SK-N-SH (cell line): ENCODE results near the gene TSC1. TPM values are rescaled to one million over a fixed set of nuclear protein-coding genes. Genes with fewer than 3 reads are reported as not detected.

Experiments used
- CTCF ChIA-PET: fragments of 300-600, 350-600 bp; formaldehyde crosslinking; extraction: SDS; loops from one replicate; lab custom pipeline; 2021; lab: Yijun Ruan, JAX
- POLR2A ChIA-PET: fragments of 350-600 bp; sonication (Branson Sonifier 250); formaldehyde crosslinking; extraction: SDS; loops from one replicate; lab custom pipeline; 2020; ENCODE audit warnings: antibody characterized with exemption, inconsistent platforms; lab: Yijun Ruan, JAX
- DNase-seq: peaks from one replicate; pipeline ENCODE4 v3.0.0; 2012
- H2AFZ ChIP-seq: fragments of 200-600 bp; sonication (generic); 2 replicates; pipeline ENCODE4 v1.8.1; 2016; ENCODE audit warnings: antibody characterized with exemption, mild to moderate bottlenecking, low read depth
- H3F3A ChIP-seq: fragments of 200-600 bp; sonication (generic); replicated peaks from 2 replicates; pipeline ENCODE3; 2016; ENCODE audit warnings: antibody characterized with exemption, mild to moderate bottlenecking; ENCODE audit not compliant: insufficient read depth
- H3K27ac ChIP-seq, 2 experiments: fragments of 200-500 bp in 1 of 2; fragments of 200-600 bp in 1 of 2; sonication (Bioruptor generic) in 1 of 2; sonication (generic), shearing (Covaris generic) in 1 of 2; 2 replicates each; pipeline versions ENCODE4 v1.5.1 to v1.6.1; 2014 to 2016; ENCODE audit warnings: low read depth in 2 of 2, inconsistent platforms in 1 of 2, low read length in 1 of 2, mild to moderate bottlenecking in 1 of 2, mixed read lengths in 1 of 2
- H3K27me3 ChIP-seq: fragments of 200-600 bp; sonication (generic), shearing (Covaris generic); 2 replicates; pipeline ENCODE4 v1.6.1; 2016; ENCODE audit warnings: mixed run types; ENCODE audit not compliant: insufficient read depth
- H3K36me3 ChIP-seq, 2 experiments: fragments of 200-500 bp in 1 of 2; fragments of 200-600 bp in 1 of 2; sonication (Bioruptor generic) in 1 of 2; sonication (generic) in 1 of 2; replicated peaks in 1 of 2; 2 replicates each; pipeline versions ENCODE3 to v1.5.1; 2014 to 2016; ENCODE audit warnings: low read length in 1 of 2, mild to moderate bottlenecking in 1 of 2; ENCODE audit not compliant: insufficient read depth in 2 of 2, control insufficient read depth in 1 of 2
- H3K4me1 ChIP-seq, 2 experiments: fragments of 200-500 bp in 1 of 2; fragments of 200-600 bp in 1 of 2; sonication (Bioruptor generic) in 1 of 2; sonication (generic), shearing (Covaris generic) in 1 of 2; 2 replicates each; pipeline versions ENCODE4 v1.5.1 to v1.6.1; 2014 to 2016; ENCODE audit warnings: low read depth in 1 of 2, low read length in 1 of 2, mixed run types in 1 of 2; ENCODE audit not compliant: insufficient read depth in 2 of 2, control insufficient read depth in 1 of 2
- H3K4me2 ChIP-seq: fragments of 200-600 bp; sonication (generic), shearing (Covaris generic); 2 replicates; pipeline ENCODE4 v1.6.1; 2017; ENCODE audit warnings: mixed run types
- H3K4me3 ChIP-seq, 2 experiments: fragments of 200-500 bp in 1 of 2; fragments of 200-600 bp in 1 of 2; sonication (Bioruptor generic) in 1 of 2; sonication (generic), shearing (Covaris generic) in 1 of 2; 2 replicates each; pipeline versions ENCODE4 v1.5.1 to v1.8.1; 2014 to 2016; ENCODE audit warnings: low read depth in 2 of 2, inconsistent platforms in 1 of 2, low read length in 1 of 2, mild to moderate bottlenecking in 1 of 2, mixed read lengths in 1 of 2, moderate library complexity in 1 of 2
- H3K79me2 ChIP-seq: fragments of 200-600 bp; sonication (generic); 2 replicates; pipeline ENCODE4 v1.8.1; 2017; ENCODE audit warnings: mild to moderate bottlenecking; ENCODE audit not compliant: insufficient read depth
- H3K9ac ChIP-seq: fragments of 200-600 bp; sonication (generic); 2 replicates; pipeline ENCODE4 v1.6.1; 2017; ENCODE audit warnings: mixed run types
- H3K9me2 ChIP-seq: fragments of 200-600 bp; sonication (generic); 2 replicates; pipeline ENCODE4 v1.6.1; 2017; ENCODE audit warnings: mixed run types
- H3K9me3 ChIP-seq: fragments of 200-600 bp; sonication (generic); 2 replicates; pipeline ENCODE4 v1.6.1; 2017; ENCODE audit warnings: mixed run types, mild to moderate bottlenecking, moderate library complexity
- H4K20me1 ChIP-seq: fragments of 200-600 bp; sonication (generic); 2 replicates; pipeline ENCODE4 v1.6.1; 2017; ENCODE audit warnings: mild to moderate bottlenecking, mixed run types; ENCODE audit not compliant: insufficient read depth
- ELF1 ChIP-seq: IDR thresholded peaks from 2 replicates; pipeline ENCODE4 v1.4.0; 2012
- FOXJ3 ChIP-seq: sonication (generic); formaldehyde crosslinking; IDR thresholded peaks from 2 replicates; pipeline ENCODE4 v1.5.1; 2020; ENCODE audit warnings: mild to moderate bottlenecking, missing genetic modification reagents
- GABPA ChIP-seq: IDR thresholded peaks from 2 replicates; pipeline ENCODE4 v1.4.0; 2012; ENCODE audit warnings: low read depth, mild to moderate bottlenecking
- JUND ChIP-seq: IDR thresholded peaks from 2 replicates; pipeline ENCODE4 v1.4.0; 2012
- MEF2A ChIP-seq: IDR thresholded peaks from 2 replicates; pipeline ENCODE4 v1.4.0; 2012; ENCODE audit warnings: low read depth, borderline replicate concordance
- NFIC ChIP-seq: IDR thresholded peaks from 2 replicates; pipeline ENCODE4 v1.4.0; 2012; ENCODE audit warnings: borderline replicate concordance
- NRF1 ChIP-seq: IDR thresholded peaks from 2 replicates; pipeline ENCODE4 v1.6.1; 2012; ENCODE audit warnings: low read depth, mild to moderate bottlenecking, low read length
- POLR2AphosphoS5 ChIP-seq: IDR thresholded peaks from 2 replicates; pipeline ENCODE4 v1.6.1; 2012; ENCODE audit warnings: low read depth, low read length
- RAD21 ChIP-seq: IDR thresholded peaks from 2 replicates; pipeline ENCODE4 v1.6.1; 2012; ENCODE audit warnings: mild to moderate bottlenecking, low read length
- RCOR1 ChIP-seq: fragments of 150-350 bp; IDR thresholded peaks from 2 replicates; pipeline ENCODE4 v1.6.1; 2017; ENCODE audit warnings: antibody characterized with exemption, low read length
- SMC3 ChIP-seq: IDR thresholded peaks from 2 replicates; pipeline ENCODE4 v1.6.1; 2012; ENCODE audit warnings: low read depth, low read length, improper control_type of control experiment
- TAF1 ChIP-seq: IDR thresholded peaks from 2 replicates; pipeline ENCODE4 v1.6.1; 2012; ENCODE audit warnings: low read depth, mild to moderate bottlenecking, low read length, moderate library complexity, borderline replicate concordance
- TCF12 ChIP-seq: IDR thresholded peaks from 2 replicates; pipeline ENCODE4 v1.4.0; 2012
- TEAD4 ChIP-seq: IDR thresholded peaks from 2 replicates; pipeline ENCODE4 v1.4.0; 2012; ENCODE audit warnings: mild to moderate bottlenecking, borderline replicate concordance; ENCODE audit not compliant: insufficient read depth
- YY1 ChIP-seq: IDR thresholded peaks from 2 replicates; pipeline ENCODE4 v1.4.0; 2012; ENCODE audit warnings: low read depth, mild to moderate bottlenecking
- WGBS: methylation state at CpG from one replicate; pipeline ENCODE4 v1.1.6; 2017; ENCODE audit warnings: low lambda C conversion rate; 5-methylcytosine and 5-hydroxymethylcytosine counted together
- polyA plus RNA-seq, 3 experiments: library from polyadenylated mRNA; depleted of rRNA; stranded (reverse); fragments of >200 nt; gene quantifications; 2 replicates each; pipeline ENCODE4 v1.2.3, GENCODE V29; 2012
- TF ChIP-seq, protein P1 (sequence below): IDR thresholded peaks from 2 replicates; pipeline ENCODE4 v1.4.0; 2012; ENCODE audit warnings: low read depth, borderline replicate concordance
- TF ChIP-seq, protein P2 (sequence below): IDR thresholded peaks from 2 replicates; pipeline ENCODE4 v1.4.0; 2012; ENCODE audit warnings: low read depth, borderline replicate concordance
- TF ChIP-seq, protein P3 (sequence below): IDR thresholded peaks from 2 replicates; pipeline ENCODE4 v1.6.1; 2012; ENCODE audit warnings: mild to moderate bottlenecking, low read depth, low read length, moderate library complexity
- TF ChIP-seq, protein P4 (sequence below): IDR thresholded peaks from 2 replicates; pipeline ENCODE4; 2012

Gene TSC1
- polyA plus RNA-seq, 1 of the 3 experiments (the other 2 are of a cell fraction), result 18.3 TPM

DNA sequence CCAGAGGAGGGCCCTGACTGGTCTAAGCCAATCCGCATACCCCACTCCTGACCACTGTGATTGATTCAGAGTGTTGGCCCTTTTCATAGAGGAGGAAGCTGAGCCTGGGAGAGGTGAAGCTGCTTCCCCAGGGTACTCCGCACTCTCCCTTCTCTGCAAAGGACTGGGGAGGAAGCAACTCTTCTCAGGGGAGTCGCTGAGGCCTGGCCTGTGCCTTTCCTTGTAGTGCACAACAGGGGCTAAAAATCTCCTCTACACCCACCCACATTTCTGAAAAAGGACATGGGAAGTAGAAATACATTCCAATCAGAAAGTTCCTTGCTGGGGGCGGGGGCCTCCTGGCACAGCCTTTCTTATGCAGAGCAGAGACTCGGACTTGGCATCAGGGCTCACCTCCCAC is 88.5 kb downstream of the TSC1 start:
- no peaks in the 10 kb centered on the region for H3K9me2 ChIP-seq
- no peak for TF ChIP-seq NRF1
- TF ChIP-seq, protein P1, sequence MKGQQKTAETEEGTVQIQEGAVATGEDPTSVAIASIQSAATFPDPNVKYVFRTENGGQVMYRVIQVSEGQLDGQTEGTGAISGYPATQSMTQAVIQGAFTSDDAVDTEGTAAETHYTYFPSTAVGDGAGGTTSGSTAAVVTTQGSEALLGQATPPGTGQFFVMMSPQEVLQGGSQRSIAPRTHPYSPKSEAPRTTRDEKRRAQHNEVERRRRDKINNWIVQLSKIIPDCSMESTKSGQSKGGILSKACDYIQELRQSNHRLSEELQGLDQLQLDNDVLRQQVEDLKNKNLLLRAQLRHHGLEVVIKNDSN, result no peak
- no peak for TF ChIP-seq YY1
- no peak for TF ChIP-seq RAD21
- no peak for TF ChIP-seq TCF12
- no peak for TF ChIP-seq GABPA
- TF ChIP-seq RCOR1, result no peak
- TF ChIP-seq, protein P2, sequence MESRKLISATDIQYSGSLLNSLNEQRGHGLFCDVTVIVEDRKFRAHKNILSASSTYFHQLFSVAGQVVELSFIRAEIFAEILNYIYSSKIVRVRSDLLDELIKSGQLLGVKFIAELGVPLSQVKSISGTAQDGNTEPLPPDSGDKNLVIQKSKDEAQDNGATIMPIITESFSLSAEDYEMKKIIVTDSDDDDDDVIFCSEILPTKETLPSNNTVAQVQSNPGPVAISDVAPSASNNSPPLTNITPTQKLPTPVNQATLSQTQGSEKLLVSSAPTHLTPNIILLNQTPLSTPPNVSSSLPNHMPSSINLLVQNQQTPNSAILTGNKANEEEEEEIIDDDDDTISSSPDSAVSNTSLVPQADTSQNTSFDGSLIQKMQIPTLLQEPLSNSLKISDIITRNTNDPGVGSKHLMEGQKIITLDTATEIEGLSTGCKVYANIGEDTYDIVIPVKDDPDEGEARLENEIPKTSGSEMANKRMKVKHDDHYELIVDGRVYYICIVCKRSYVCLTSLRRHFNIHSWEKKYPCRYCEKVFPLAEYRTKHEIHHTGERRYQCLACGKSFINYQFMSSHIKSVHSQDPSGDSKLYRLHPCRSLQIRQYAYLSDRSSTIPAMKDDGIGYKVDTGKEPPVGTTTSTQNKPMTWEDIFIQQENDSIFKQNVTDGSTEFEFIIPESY, result no peak
- no peak for TF ChIP-seq JUND
- TF ChIP-seq FOXJ3 (CRISPR knock-in tag), result no peak
- no peak for TF ChIP-seq POLR2AphosphoS5
- no peak for TF ChIP-seq ELF1
- TF ChIP-seq TEAD4, result no peak
- TF ChIP-seq, protein P3, sequence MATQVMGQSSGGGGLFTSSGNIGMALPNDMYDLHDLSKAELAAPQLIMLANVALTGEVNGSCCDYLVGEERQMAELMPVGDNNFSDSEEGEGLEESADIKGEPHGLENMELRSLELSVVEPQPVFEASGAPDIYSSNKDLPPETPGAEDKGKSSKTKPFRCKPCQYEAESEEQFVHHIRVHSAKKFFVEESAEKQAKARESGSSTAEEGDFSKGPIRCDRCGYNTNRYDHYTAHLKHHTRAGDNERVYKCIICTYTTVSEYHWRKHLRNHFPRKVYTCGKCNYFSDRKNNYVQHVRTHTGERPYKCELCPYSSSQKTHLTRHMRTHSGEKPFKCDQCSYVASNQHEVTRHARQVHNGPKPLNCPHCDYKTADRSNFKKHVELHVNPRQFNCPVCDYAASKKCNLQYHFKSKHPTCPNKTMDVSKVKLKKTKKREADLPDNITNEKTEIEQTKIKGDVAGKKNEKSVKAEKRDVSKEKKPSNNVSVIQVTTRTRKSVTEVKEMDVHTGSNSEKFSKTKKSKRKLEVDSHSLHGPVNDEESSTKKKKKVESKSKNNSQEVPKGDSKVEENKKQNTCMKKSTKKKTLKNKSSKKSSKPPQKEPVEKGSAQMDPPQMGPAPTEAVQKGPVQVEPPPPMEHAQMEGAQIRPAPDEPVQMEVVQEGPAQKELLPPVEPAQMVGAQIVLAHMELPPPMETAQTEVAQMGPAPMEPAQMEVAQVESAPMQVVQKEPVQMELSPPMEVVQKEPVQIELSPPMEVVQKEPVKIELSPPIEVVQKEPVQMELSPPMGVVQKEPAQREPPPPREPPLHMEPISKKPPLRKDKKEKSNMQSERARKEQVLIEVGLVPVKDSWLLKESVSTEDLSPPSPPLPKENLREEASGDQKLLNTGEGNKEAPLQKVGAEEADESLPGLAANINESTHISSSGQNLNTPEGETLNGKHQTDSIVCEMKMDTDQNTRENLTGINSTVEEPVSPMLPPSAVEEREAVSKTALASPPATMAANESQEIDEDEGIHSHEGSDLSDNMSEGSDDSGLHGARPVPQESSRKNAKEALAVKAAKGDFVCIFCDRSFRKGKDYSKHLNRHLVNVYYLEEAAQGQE, result no peak
- TF ChIP-seq, protein P4, sequence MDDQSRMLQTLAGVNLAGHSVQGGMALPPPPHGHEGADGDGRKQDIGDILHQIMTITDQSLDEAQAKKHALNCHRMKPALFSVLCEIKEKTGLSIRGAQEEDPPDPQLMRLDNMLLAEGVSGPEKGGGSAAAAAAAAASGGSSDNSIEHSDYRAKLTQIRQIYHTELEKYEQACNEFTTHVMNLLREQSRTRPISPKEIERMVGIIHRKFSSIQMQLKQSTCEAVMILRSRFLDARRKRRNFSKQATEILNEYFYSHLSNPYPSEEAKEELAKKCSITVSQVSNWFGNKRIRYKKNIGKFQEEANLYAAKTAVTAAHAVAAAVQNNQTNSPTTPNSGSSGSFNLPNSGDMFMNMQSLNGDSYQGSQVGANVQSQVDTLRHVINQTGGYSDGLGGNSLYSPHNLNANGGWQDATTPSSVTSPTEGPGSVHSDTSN, result no peak
- no peak for TF ChIP-seq MEF2A
- no peak for TF ChIP-seq SMC3
- TF ChIP-seq TAF1, result no peak
- no peak for TF ChIP-seq NFIC
- TF ChIP-seq, all 33 proteins: peak for 0
- H3K27ac ChIP-seq, result no peak overlapping the region
- H3K79me2 ChIP-seq, result no peaks in the 10 kb centered on the region
- 75% methylated on average over 5 of the region's 5 CpGs for WGBS
- no peaks in the 10 kb centered on the region for H3K36me3 ChIP-seq
- H3K9me3 ChIP-seq, result no peaks in the 10 kb centered on the region
- CTCF ChIA-PET, result interaction anchor here (0.6 to 3.3 kb wide), 4 partner anchors 30 to 642 kb away, joined by 3 to 14 read pairs (median 4); no protein-coding TSS in a partner anchor
- H4K20me1 ChIP-seq, result no peaks in the 10 kb centered on the region
- H2AFZ ChIP-seq, result no peak overlapping the region
- no peaks in the 10 kb centered on the region for H3K27me3 ChIP-seq
- no peak for DNase-seq
- no peak overlapping the region for H3K4me2 ChIP-seq
- no peak overlapping the region for H3K9ac ChIP-seq
- no peak overlapping the region for H3K4me3 ChIP-seq
- POLR2A ChIA-PET, result no interaction called here
- H3K4me1 ChIP-seq, result peaks cover 0 to 32% of the 10 kb centered on the region in 2 experiments; a peak in 1 of 4 replicates
- no peaks in the 10 kb centered on the region for H3F3A ChIP-seq
